ENCODE measurements around the gene MRPL27.

DNA sequence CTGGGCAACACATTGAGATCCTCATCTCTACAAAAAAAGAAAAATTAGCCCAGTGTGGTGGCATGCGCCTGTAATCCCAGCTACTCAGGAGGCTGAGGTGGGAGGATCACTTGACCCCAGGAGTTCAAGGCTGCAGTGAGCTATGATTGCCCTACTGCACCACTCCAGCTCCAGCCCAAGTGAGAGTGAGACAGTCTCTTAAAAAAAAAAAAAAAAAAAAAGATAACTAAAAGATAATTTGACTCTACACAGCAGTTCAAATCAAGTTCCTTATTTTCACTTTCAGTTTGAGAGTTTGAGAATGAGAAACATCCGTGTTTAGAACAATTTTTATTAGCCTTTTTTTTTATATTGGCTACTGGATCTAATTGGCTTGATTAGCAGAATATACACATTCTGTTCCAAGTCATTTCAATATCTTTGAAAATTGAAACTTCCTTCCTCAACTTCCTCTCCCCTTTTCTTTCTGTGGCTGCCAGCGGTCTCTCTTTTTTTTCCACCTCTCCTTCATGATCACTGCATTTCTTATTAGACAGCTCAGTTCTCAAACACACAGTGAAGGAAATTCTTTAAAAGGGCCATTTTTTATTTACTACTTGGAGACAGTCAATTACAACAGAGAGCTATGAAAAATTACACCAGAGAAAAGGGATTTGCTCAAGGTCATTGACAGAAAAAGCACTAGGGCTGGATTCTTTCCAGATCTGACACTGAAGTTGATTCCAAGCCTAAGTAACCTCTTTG, 48.5 kb upstream of the MRPL27 start:
- TF ChIP-seq, protein P1, sequence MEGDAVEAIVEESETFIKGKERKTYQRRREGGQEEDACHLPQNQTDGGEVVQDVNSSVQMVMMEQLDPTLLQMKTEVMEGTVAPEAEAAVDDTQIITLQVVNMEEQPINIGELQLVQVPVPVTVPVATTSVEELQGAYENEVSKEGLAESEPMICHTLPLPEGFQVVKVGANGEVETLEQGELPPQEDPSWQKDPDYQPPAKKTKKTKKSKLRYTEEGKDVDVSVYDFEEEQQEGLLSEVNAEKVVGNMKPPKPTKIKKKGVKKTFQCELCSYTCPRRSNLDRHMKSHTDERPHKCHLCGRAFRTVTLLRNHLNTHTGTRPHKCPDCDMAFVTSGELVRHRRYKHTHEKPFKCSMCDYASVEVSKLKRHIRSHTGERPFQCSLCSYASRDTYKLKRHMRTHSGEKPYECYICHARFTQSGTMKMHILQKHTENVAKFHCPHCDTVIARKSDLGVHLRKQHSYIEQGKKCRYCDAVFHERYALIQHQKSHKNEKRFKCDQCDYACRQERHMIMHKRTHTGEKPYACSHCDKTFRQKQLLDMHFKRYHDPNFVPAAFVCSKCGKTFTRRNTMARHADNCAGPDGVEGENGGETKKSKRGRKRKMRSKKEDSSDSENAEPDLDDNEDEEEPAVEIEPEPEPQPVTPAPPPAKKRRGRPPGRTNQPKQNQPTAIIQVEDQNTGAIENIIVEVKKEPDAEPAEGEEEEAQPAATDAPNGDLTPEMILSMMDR (conservative IDR thresholded peaks at IDR 0.05; ENCODE audit: low read length): no peak
- TF ChIP-seq EZH2phosphoT487 (IDR thresholded peaks at IDR 0.05; ENCODE audit: borderline replicate concordance, low read depth, low read length): no peak

Data from OCI-LY7 (cell line).